ENCODE results near the gene BIN1. TPM values are rescaled to one million over a fixed set of nuclear protein-coding genes. Genes with fewer than 3 reads are reported as not detected.

BIN1 gene
- total and polyA plus RNA-seq, 2 donors (not counting 1 experiment from before 2014, with no cell fraction given): 90.6 to 92.3 TPM

GRCh38 chr2:127133793-127134192 lies 26.8 kb upstream of the BIN1 start:
- Mint-ChIP-seq H3K27ac (no peak overlapping the region), H3K4me1 (peaks cover 3% of the 10 kb centered on the region), H3K9me3 (ENCODE audit: insufficient read depth) (no peaks in the 10 kb centered on the region), H3K4me3 (no peak overlapping the region), H3K27me3 (no peaks in the 10 kb centered on the region)
- H3K9me3 ChIP-seq (ENCODE audit: control extremely low read depth in 1 of 3, control insufficient read depth in 2 of 3, insufficient read depth in 1 of 3, low read length in 2 of 3): no peaks in the 10 kb centered on the region
- no peak for TF ChIP-seq CTCF (IDR thresholded peaks at IDR 0.05)
- TF ChIP-seq EZH2 (IDR thresholded peaks at IDR 0.05; ENCODE audit: borderline replicate concordance, insufficient read depth, low read depth, low read length, poor library complexity, severe bottlenecking): no peak
- intact Hi-C loops (cut with micrococcal nuclease): no loop called here
- H3K9ac ChIP-seq (ENCODE audit: low read length): no peak overlapping the region
- no peak overlapping the region for H3K4me3 ChIP-seq (ENCODE audit: control extremely low read depth in 1 of 5, extremely low read depth in 1 of 5, insufficient read depth in 1 of 5, low read depth in 2 of 5, low read length in 4 of 5)
- ChIA-PET POLR2A (no interaction called here), CTCF (interaction anchor here (0.6 kb wide), 1 partner anchor 53 kb away, joined by 3 read pairs; no protein-coding TSS in a partner anchor)
- H4K20me1 ChIP-seq (ENCODE audit: control insufficient read depth, insufficient read depth, low read length, poor library complexity, severe bottlenecking): no peaks in the 10 kb centered on the region
- peaks cover 0 to 3% (median 0%) of the 10 kb centered on the region in 4 experiments for H3K27me3 ChIP-seq (replicated peaks in 1 of 4; ENCODE audit: control extremely low read depth in 1 of 4, control insufficient read depth in 3 of 4, insufficient read depth in 4 of 4, low read length in 3 of 4)
- H3K4me2 ChIP-seq (replicated peaks; ENCODE audit: low read depth, low read length, poor library complexity, severe bottlenecking): no peak overlapping the region
- H3K36me3 ChIP-seq (replicated peaks in 1 of 2; ENCODE audit: control extremely low read depth in 1 of 2, control insufficient read depth in 1 of 2, extremely low read depth in 1 of 2, insufficient read depth in 2 of 2, low read length in 1 of 2): no peaks in the 10 kb centered on the region
- 95% methylated on average over 2 of the region's 2 CpGs for WGBS (ENCODE audit: insufficient coverage)
- H2AFZ ChIP-seq (ENCODE audit: insufficient read depth, low read depth, low read length, poor library complexity, severe bottlenecking): no peak overlapping the region
- DNase-seq (no peak), ATAC-seq (ENCODE audit: low read depth) (no peak)
- peaks cover under 1 to 8% of the 10 kb centered on the region in 2 donors for H3K4me1 ChIP-seq (ENCODE audit: control insufficient read depth in 2 of 2, insufficient read depth in 2 of 2, low read length in 2 of 2)
- no peak overlapping the region for H3K27ac ChIP-seq (ENCODE audit: low read length in 2 of 2)
- no peaks in the 10 kb centered on the region for H3K79me2 ChIP-seq (ENCODE audit: control insufficient read depth, insufficient read depth, low read length)

DNA sequence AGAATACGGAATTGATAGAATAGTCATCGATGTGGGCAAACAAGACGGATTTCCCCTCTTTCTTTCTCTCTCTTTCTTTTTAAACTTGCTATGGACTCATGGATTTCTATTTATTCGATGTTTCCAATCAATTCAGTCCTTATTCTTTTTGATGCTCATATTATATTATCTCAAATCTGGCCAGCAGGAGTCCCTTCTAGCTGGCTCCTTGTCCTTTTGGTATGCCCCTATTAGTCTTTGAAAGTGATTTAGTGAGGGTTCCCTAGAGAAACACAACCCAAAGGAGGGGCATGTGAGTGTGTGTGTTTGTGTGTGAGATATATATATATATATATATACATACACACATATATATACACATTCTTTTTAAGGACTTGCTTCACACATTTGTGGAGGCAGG lies 23.5 kb upstream of the BIN1 start:
- no peak overlapping the region for H3K4me2 ChIP-seq (replicated peaks; ENCODE audit: low read depth, low read length, poor library complexity, severe bottlenecking)
- POLR2A ChIA-PET: no interaction called here
- ATAC-seq (ENCODE audit: low read depth) (no peak), DNase-seq (no peak)
- H3K4me3 ChIP-seq (ENCODE audit: control extremely low read depth in 1 of 5, extremely low read depth in 1 of 5, insufficient read depth in 1 of 5, low read depth in 2 of 5, low read length in 4 of 5): no peak overlapping the region
- intact Hi-C loops (cut with micrococcal nuclease): no loop called here
- H2AFZ ChIP-seq (ENCODE audit: insufficient read depth, low read depth, low read length, poor library complexity, severe bottlenecking): no peak overlapping the region
- CTCF ChIA-PET: no interaction called here
- H3K9ac ChIP-seq (ENCODE audit: low read length): no peak overlapping the region
- no peaks in the 10 kb centered on the region for H4K20me1 ChIP-seq (ENCODE audit: control insufficient read depth, insufficient read depth, low read length, poor library complexity, severe bottlenecking)
- TF ChIP-seq CTCF (IDR thresholded peaks at IDR 0.05) (no peak), EZH2 (IDR thresholded peaks at IDR 0.05; ENCODE audit: borderline replicate concordance, insufficient read depth, low read depth, low read length, poor library complexity, severe bottlenecking) (no peak)
- Mint-ChIP-seq H3K9me3 (ENCODE audit: insufficient read depth) (no peaks in the 10 kb centered on the region), H3K27ac (no peak overlapping the region), H3K4me3 (no peak overlapping the region), H3K27me3 (no peaks in the 10 kb centered on the region), H3K4me1 (peaks cover 20% of the 10 kb centered on the region)
- H3K36me3 ChIP-seq (replicated peaks in 1 of 2; ENCODE audit: control extremely low read depth in 1 of 2, control insufficient read depth in 1 of 2, extremely low read depth in 1 of 2, insufficient read depth in 2 of 2, low read length in 1 of 2): no peaks in the 10 kb centered on the region
- no peaks in the 10 kb centered on the region for H3K27me3 ChIP-seq (replicated peaks in 1 of 4; ENCODE audit: control extremely low read depth in 1 of 4, control insufficient read depth in 3 of 4, insufficient read depth in 4 of 4, low read length in 3 of 4)
- no peaks in the 10 kb centered on the region for H3K79me2 ChIP-seq (ENCODE audit: control insufficient read depth, insufficient read depth, low read length)
- WGBS (ENCODE audit: insufficient coverage): 96% methylated on average over 4 of the region's 4 CpGs
- no peaks in the 10 kb centered on the region for H3K9me3 ChIP-seq (ENCODE audit: control extremely low read depth in 1 of 3, control insufficient read depth in 2 of 3, insufficient read depth in 1 of 3, low read length in 2 of 3)
- H3K27ac ChIP-seq (ENCODE audit: low read length in 2 of 2): no peak overlapping the region
- H3K4me1 ChIP-seq (ENCODE audit: control insufficient read depth in 2 of 2, insufficient read depth in 2 of 2, low read length in 2 of 2): peaks cover 15 to 19% of the 10 kb centered on the region in 2 donors
